Kidney epithelial cell (primary cell): ENCODE results near the gene ERVFRD-1. TPM values are rescaled to one million over a fixed set of nuclear protein-coding genes. Genes with fewer than 3 reads are reported as not detected.

Experiments used
- DNase-seq: peaks from one replicate; pipeline ENCODE4 v3.0.0-alpha.2; 2010; ENCODE audit warnings: low read depth
- H3K27me3 ChIP-seq: 2 replicates; pipeline ENCODE4 v1.6.0; 2011; ENCODE audit warnings: low read length; ENCODE audit not compliant: control insufficient read depth, insufficient read depth
- H3K36me3 ChIP-seq: 2 replicates; pipeline ENCODE4 v1.5.1; 2011; ENCODE audit warnings: low read length; ENCODE audit not compliant: control insufficient read depth, insufficient read depth
- H3K4me3 ChIP-seq: 2 replicates; pipeline ENCODE4 v1.5.1; 2011; ENCODE audit warnings: low read depth, mild to moderate bottlenecking, control low read depth, low read length
- CTCF ChIP-seq: IDR thresholded peaks from 2 replicates; pipeline ENCODE4 v1.5.1; 2011; ENCODE audit warnings: mild to moderate bottlenecking, moderate library complexity, low read length, control low read depth, inconsistent platforms; ENCODE audit not compliant: insufficient read depth, poor library complexity, severe bottlenecking
- total RNA-seq: library from RNA; depleted of rRNA; stranded (reverse); fragments of >200 nt; gene quantifications from 2 replicates; pipeline ENCODE4 v1.2.3, GENCODE V29; 2015

Gene ERVFRD-1
- total RNA-seq, 1 donor from 2014 or later: not detected

GRCh38 chr6:11133281-11133680 is 21.8 kb upstream of the ERVFRD-1 start:
- TF ChIP-seq CTCF: no peak

GRCh38 chr6:11132194-11132888 is 20.8 kb upstream of the ERVFRD-1 start:
- no peak for TF ChIP-seq CTCF
- no peak for DNase-seq
- Histone ChIP-seq H3K4me3 (no peak overlapping the region), H3K27me3 (no peaks in the 10 kb centered on the region), H3K36me3 (no peaks in the 10 kb centered on the region)

More at GRCh38 chr6:11133281-11133680, 21.8 kb upstream of the ERVFRD-1 start:
- Histone ChIP-seq H3K4me3 (no peak overlapping the region), H3K27me3 (no peaks in the 10 kb centered on the region), H3K36me3 (no peaks in the 10 kb centered on the region)
- DNase-seq: no peak

- TF ChIP-seq CTCF: no peak
- DNase-seq: no peak
- H3K27me3 ChIP-seq: no peaks in the 10 kb centered on the region
- H3K36me3 ChIP-seq: no peaks in the 10 kb centered on the region
- H3K4me3 ChIP-seq: no peak overlapping the region
Measured at GRCh38 chr6:11130605-11131004, 19.1 kb upstream of the ERVFRD-1 start.

GRCh38 chr6:11129908-11130565 is 18.5 kb upstream of the ERVFRD-1 start:
- DNase-seq: no peak
- Histone ChIP-seq H3K4me3 (no peak overlapping the region), H3K27me3 (no peaks in the 10 kb centered on the region), H3K36me3 (no peaks in the 10 kb centered on the region)
- no peak for TF ChIP-seq CTCF

- DNase-seq: no peak
- no peaks in the 10 kb centered on the region for H3K27me3 ChIP-seq
- H3K36me3 ChIP-seq: no peaks in the 10 kb centered on the region
- no peak for TF ChIP-seq CTCF
- no peak overlapping the region for H3K4me3 ChIP-seq
Measured at GRCh38 chr6:11128608-11129007, 17.1 kb upstream of the ERVFRD-1 start.

- TF ChIP-seq CTCF: no peak
- DNase-seq: no peak
- Histone ChIP-seq H3K27me3 (no peaks in the 10 kb centered on the region), H3K4me3 (no peak overlapping the region), H3K36me3 (no peaks in the 10 kb centered on the region)
Measured at GRCh38 chr6:11126876-11127275, 15.4 kb upstream of the ERVFRD-1 start.
